Chondrocyte (in vitro differentiated cells): ENCODE measurements around the gene SFXN1. TPM values are rescaled to one million over a fixed set of nuclear protein-coding genes. Genes with fewer than 3 reads are reported as not detected.

ENCODE experiments used
- DNase-seq: peaks from one replicate; pipeline ENCODE4 v3.0.0; 2021; ENCODE audit warnings: mixed read lengths, low spot score
- H3K27ac Mint-ChIP-seq: one replicate; pipeline ENCODE4 v1.8.0; 2021; ENCODE audit warnings: mild to moderate bottlenecking, moderate library complexity, mixed read lengths; ENCODE audit not compliant: unreplicated experiment
- H3K27me3 Mint-ChIP-seq: 2 replicates; pipeline ENCODE4 v1.8.0; 2021; ENCODE audit warnings: low read depth, mixed read lengths
- H3K36me3 Mint-ChIP-seq: 2 replicates; pipeline ENCODE4 v1.8.0; 2021; ENCODE audit warnings: low read depth, mixed read lengths
- H3K4me1 Mint-ChIP-seq: 2 replicates; pipeline ENCODE4 v1.8.0; 2021; ENCODE audit warnings: low read depth, mild to moderate bottlenecking, mixed read lengths
- H3K4me3 Mint-ChIP-seq: one replicate; pipeline ENCODE4 v1.8.0; 2021; ENCODE audit warnings: mild to moderate bottlenecking, moderate library complexity, mixed read lengths; ENCODE audit not compliant: unreplicated experiment
- H3K9me3 Mint-ChIP-seq: 2 replicates; pipeline ENCODE4 v1.8.0; 2021; ENCODE audit warnings: low read depth, mixed read lengths
- CTCF ChIP-seq: fragments of 200-600 bp; sonication (generic); IDR thresholded peaks from 2 replicates; pipeline ENCODE4 v1.5.0; 2021; ENCODE audit warnings: antibody characterized with exemption, mild to moderate bottlenecking, moderate library complexity
- total RNA-seq: library from RNA; stranded (reverse); gene quantifications from 3 replicates; pipeline ENCODE4 v1.2.1, GENCODE V29; 2021

SFXN1 gene
- total RNA-seq, 1 donor from 2014 or later = 58.9 TPM

- Mint-ChIP-seq H3K9me3 (peaks cover 5% of the 10 kb centered on the region), H3K36me3 (no peaks in the 10 kb centered on the region), H3K4me1 (peaks cover 4% of the 10 kb centered on the region), H3K27me3 (peaks cover 18% of the 10 kb centered on the region), H3K27ac (no peak overlapping the region), H3K4me3 (no peak overlapping the region)
- DNase-seq = no peak
- TF ChIP-seq CTCF = no peak
These were observed 66.2 kb downstream of the SFXN1 start for GRCh38 chr5:175544586-175544985.

GRCh38 chr5:175547842-175548241 lies 69.5 kb downstream of the SFXN1 start:
- H3K4me1 Mint-ChIP-seq = peaks cover 4% of the 10 kb centered on the region
- H3K4me3 Mint-ChIP-seq = no peak overlapping the region
- peaks cover 5% of the 10 kb centered on the region for H3K9me3 Mint-ChIP-seq
- TF ChIP-seq CTCF = no peak
- peaks cover 22% of the 10 kb centered on the region for H3K27me3 Mint-ChIP-seq
- no peak for DNase-seq
- H3K36me3 Mint-ChIP-seq = no peaks in the 10 kb centered on the region
- no peak overlapping the region for H3K27ac Mint-ChIP-seq

- H3K36me3 Mint-ChIP-seq = no peaks in the 10 kb centered on the region
- peak overlapping the region; percentile 31 for H3K4me3 Mint-ChIP-seq
- peaks cover 5% of the 10 kb centered on the region for H3K9me3 Mint-ChIP-seq
- no peak for TF ChIP-seq CTCF
- peaks cover 4% of the 10 kb centered on the region for H3K4me1 Mint-ChIP-seq
- no peak for DNase-seq
- H3K27me3 Mint-ChIP-seq = peaks cover 22% of the 10 kb centered on the region
- H3K27ac Mint-ChIP-seq = peak overlapping the region; percentile 72
These were observed 70.4 kb downstream of the SFXN1 start for GRCh38 chr5:175548626-175549311.

- no peak overlapping the region for H3K4me3 Mint-ChIP-seq
- no peak for DNase-seq
- peaks cover 10% of the 10 kb centered on the region for H3K9me3 Mint-ChIP-seq
- H3K27me3 Mint-ChIP-seq = peaks cover 22% of the 10 kb centered on the region
- TF ChIP-seq CTCF = no peak
- H3K36me3 Mint-ChIP-seq = no peaks in the 10 kb centered on the region
- H3K27ac Mint-ChIP-seq = no peak overlapping the region
- peaks cover 4% of the 10 kb centered on the region for H3K4me1 Mint-ChIP-seq
These were observed 71.9 kb downstream of the SFXN1 start for GRCh38 chr5:175550055-175550805.

GRCh38 chr5:175551266-175551665 lies 72.9 kb downstream of the SFXN1 start:
- peaks cover 22% of the 10 kb centered on the region for H3K27me3 Mint-ChIP-seq
- H3K4me1 Mint-ChIP-seq = peaks cover 4% of the 10 kb centered on the region
- no peak for TF ChIP-seq CTCF
- peaks cover 10% of the 10 kb centered on the region for H3K9me3 Mint-ChIP-seq
- H3K4me3 Mint-ChIP-seq = no peak overlapping the region
- no peaks in the 10 kb centered on the region for H3K36me3 Mint-ChIP-seq
- DNase-seq = no peak
- H3K27ac Mint-ChIP-seq = no peak overlapping the region
